NCI-H2029 (cell line): ENCODE data around the gene TGM3.

Experiments
- DNase-seq: peaks from one replicate; lab custom pipeline; 2025; lab: John Stamatoyannopoulos, UW

Gene TGM3

DNA sequence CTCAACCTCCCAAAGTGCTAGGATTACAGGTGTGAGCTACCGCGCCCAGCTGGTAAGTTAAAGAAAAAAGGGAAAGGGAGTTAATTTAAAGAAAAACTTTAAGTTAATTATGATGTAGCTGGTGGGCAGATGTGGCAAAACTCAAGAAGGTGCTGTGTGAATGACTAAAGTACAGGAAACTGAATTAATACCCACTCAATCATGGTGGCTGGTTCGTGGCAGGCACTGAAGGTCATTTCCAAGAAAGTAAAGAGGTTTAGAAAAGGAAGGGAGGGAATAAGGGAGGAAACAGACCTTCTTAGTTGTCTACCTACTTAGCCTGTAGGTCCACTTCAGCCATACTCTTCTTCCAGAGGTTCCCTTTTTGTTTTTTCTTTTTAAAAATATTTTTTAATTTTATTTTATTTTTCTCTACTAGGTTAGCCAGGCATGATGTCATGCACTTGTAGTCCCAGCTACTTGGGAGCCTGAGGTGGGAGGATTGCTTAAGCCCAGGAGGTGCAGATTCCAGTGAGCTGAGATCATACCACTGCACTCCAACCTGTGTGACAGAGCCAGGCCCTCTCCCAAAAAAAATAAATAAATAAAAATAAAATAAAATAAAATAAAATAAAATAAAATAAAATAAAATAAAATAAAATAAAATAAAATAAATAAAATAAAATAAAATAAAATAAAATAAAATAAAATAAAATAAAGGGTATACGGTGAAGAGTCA lies 11.9 kb upstream of the TGM3 start:
- DNase-seq: no peak

DNA sequence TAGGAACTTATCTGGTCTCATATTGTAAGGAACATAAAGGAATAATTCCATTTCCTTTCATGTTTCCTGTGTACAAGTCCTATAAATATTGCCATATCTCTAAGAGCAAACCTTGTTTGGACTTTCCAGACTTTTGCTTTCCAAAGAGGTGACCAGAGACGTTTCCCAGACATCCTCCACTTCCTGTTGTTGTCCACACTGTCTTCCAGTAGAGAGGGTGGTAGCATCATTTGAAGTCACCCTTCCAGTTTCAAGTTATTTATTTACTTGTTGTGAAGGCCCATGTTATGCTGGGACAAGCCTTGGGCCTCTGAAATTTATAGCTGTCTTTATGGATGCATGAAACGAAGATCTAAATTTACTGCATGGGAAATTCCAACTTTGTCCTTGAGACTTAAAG lies 10.6 kb upstream of the TGM3 start:
- no peak for DNase-seq

DNA sequence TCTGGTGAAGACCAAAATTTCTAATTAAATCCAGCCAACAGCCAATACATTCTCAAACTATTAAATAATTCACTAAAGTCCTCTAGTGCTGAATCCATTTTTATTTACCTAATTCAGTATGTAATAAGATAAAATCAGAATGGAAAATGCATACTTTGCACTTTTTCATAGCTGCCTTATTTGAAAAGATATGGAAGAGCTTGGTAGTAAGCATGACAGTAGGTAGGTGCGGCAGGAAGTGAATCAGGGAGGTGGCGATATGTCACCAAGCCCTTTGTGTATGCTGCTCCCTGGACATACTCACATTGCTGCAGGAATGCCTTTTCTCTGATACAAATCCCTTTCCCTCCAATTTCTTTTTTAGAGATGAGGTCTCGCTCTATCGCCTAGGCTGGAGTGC lies 10.2 kb upstream of the TGM3 start:
- DNase-seq: no peak

DNA sequence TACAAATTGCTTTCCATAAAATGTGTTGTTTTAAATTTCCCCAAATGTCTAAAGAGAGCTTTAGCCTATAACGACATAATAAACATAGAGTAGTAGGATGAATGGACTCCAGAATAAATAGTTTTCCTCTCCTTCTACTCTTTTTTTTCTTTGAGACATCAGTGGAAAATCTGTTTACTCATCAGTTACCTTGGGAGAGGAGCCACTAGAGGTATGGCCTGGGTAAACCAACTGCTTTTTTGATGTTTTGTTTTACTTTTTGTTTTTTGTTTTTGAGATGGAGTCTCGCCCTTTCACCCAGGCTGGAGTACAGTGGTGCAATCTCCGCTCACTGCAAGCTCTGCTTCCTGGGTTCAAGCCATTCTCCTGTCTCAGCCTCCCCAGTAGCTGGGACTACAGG lies 8.3 kb upstream of the TGM3 start:
- no peak for DNase-seq

DNA sequence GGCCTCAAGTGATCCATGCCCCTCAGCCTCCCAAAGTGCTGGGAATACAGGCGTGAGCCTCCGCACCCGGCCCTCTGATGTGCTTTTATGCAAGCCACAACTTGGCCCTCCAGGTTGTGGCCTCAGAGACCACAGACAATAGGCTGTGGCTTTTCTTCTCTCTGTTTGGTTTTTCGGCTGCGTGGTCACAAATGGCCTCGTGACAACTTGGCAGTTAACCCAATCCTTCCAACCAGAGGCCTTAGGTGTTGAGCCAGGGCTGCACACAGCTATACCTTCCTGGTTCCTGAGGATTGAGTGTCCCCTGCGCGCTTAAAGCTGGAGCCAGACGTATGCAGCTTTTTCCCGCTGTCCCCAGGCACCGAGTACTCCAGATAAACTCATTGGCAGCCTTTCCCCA lies 6.3 kb upstream of the TGM3 start:
- peak; percentile 65 for DNase-seq

DNA sequence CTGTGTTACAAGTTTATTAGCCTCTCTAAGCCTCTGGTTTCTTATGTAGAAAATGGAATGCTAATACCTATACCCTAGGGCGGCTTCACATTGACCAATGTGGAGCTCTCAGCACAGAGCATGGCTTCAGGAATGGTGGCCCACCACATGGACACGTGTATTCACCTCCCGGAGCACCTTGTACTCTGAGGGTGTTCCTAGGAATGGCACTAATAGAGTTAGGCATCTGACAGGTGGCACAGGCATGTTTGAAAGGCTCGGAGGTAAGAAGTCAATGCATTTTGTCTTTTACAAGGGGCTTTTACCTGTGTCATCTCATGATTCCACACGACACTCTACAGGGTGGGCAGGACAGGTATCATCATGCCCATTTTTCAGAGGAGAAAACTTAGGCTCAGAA lies 5.3 kb upstream of the TGM3 start:
- DNase-seq: no peak

DNA sequence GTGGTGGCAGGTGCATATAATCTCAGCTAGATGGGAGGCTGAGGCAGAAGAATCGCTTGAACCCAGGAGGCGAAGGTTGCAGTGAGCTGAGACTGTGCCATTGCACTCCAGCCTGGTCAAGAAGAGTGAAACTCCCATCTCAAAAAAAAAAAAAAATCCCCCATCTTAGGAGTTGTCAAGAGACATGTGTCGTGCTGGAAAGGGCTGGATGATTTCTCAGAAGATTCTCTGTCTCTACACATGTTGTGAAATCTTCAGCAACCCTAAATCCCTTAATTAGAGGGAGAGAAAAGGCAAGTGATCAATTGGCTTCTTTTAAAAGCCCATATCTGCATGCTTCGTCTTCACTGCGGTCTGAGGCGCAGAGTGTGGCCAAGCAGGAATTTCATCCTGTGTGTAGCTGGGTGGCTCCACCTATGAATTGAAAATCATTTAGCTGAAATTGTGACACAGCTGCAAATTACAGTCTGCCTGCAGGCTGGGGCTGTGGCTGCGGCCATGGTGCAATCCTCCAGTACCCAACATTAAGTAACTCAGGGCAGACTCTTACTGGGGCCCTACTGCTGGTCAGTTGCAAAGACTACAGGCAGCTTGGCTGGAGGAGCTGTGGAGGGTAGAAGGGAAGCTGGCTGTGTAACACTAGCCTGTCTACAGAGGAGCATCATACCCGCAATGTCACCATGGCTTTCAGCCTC lies 3.2 kb upstream of the TGM3 start:
- DNase-seq: no peak

DNA sequence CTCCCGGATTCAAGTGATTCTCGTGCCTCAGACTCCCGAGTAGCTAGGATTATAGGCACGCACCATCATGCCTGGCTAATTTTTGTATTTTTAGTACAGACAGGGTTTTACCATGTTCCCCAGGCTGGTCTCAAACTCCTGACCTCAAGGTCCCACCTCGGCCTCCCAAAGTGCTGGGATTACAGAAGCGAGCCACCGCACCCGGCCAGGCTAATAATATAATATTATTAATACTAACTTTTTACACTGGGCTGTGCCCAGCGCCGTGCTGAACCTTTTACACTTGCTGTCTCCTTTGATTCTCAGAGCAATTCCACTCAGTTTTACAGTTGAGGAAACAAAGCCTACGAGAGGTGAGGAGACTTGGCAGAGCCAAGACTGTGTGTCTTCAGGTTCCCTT lies 2.3 kb upstream of the TGM3 start:
- DNase-seq: no peak

DNA sequence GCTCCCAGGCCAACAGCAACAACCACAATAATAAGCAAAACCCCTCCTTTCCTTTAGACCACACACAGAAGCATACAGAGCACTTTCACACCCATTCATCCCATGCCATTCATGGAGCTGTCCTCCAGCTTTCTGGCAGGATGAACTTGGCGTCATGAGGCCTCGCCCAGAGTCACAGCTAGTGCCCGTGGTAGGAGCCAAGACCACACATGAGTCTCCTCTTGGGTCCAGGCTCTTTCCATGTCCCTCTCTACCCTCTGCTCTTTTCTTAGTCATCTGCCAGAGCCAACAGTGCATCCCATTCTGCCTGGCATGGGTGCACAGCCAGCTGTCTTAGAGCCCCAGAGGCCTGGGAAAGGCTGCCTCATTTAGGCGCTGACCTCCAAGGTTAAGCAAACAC lies 1.8 kb upstream of the TGM3 start:
- no peak for DNase-seq

DNA sequence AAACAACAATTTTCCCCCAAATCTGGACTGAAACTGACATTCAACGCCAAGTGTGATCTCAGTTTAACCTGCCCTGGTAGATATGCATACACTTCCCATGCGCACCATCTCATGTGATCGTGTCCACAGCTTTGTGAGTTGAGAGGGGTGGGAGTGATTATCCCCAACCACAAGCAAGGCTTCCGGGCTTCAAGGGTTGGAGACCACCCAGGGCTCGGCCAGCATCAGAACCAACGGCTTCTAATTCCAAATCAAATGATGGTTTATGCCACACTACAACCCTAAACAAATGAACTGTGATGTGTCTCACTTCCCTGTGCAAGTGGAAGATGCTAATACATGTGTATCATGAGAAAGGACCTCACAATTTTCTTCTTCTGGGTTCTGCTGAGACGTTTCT lies 515 bp upstream of the TGM3 start:
- DNase-seq: no peak

DNA sequence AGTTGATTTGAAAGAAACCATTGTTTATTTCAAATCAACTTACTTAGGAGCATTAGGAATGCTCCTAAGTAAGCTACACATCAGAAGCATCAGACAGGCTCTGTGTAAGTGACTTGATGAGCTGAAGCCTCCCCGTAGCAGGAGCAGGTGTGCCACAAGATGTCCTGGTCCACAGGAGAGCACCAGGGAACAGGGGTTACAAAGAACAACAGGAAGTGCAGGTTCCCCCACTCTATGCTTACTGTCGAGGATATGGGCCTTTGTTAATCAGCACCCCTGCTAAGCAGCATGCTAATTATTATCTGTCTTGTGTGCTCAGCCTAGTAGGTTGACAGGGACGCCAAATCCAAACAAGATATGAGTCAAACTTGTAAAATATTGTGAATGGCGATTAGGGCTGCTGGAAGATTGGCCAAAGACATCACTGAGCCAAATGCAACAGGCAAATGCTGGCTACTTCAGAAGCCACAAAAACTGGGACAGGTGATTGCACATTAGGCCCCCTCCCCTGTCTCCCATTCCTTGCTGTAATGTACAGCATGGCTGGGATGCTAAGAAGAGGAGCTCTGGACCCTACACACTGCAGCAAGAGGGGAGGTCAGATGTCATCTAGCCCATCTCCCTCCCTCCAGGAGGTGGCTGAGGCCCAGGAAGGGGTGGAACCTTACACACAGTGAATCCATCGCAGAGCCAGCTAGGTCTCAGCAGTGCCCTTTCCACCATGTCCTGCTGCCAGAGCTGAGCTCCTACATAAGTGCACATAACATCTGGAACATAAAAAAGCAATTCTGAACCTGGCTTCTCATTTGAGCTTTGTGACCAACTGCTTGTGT lies 939 bp downstream of the TGM3 start:
- DNase-seq: no peak

DNA sequence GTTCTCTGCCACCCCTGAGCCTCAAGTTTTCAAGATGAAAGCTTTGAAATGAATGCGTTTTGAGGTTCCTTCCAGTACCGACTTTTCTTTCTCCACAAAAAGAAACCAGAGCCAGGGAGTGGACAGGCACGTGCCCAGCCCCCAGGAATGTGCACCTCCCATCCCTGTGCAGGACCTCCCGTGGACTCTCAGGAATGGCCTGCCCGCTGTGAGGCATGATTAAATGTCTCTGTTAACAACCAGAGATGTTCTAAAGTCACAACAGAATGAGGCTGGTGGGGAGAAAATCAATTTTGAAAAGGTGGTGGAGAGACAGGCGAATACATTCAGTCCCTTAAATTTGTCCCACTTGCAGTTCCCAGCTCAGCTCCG lies 1.5 kb downstream of the TGM3 start:
- DNase-seq: no peak

DNA sequence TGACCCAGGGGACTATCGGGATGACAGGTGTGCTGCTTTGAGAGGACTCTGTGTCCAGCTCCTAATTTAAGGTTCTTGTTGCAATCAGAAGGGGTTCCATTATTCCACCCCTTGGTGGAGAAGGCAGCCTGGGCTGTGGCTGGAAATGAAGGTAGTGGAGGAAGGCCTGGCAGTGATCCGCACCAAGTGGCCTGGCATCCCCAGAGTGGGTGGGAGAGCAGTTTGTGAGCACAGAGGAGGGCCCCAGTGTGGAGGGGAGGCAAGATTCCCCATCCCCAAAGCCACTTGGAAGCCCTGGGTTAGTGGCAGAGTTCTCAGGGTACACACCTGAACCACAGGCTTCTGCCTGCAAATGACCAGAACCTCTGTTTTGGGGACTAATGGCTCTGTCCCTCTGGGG lies 2.3 kb downstream of the TGM3 start:
- DNase-seq: no peak

DNA sequence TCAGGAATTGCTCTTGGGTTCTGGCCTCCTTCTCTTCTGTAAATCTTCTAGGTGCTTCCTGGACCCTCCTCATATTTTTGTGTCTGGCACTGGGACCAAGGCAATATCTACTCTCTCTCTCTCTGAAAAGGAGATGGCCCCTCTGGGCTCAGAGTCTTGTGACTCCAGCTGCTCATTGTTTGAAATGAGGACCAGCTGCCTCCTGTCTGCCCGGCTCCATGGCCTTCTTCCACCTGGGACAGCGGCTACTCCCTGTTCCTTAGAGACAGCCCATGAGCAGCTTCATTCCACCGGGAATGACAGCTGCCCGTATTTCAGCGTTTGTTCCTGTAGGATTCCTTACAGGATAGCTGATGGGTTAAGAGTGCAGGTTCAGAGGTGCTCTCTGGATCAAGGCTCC lies 2.9 kb downstream of the TGM3 start:
- DNase-seq: no peak

DNA sequence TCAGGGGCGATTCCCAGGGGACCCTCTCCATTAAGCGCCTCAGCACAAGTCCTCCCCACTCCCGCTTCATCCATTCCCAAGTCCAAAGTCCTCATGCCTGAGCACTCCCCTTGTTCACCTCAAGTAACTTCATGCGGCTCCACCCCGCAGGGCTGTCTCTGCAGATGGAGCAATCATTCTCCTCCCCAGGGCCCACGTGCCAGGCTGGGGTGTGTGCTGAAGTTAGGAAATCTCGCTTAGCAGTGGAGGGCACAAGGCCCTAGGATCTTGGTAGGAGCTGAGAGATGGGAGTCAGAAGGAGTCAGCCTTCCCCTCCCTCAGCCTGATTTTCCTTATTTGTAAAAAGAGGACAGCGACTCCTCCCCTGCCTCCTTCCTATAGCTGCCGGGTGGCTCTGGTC lies 3.5 kb downstream of the TGM3 start:
- DNase-seq: no peak

DNA sequence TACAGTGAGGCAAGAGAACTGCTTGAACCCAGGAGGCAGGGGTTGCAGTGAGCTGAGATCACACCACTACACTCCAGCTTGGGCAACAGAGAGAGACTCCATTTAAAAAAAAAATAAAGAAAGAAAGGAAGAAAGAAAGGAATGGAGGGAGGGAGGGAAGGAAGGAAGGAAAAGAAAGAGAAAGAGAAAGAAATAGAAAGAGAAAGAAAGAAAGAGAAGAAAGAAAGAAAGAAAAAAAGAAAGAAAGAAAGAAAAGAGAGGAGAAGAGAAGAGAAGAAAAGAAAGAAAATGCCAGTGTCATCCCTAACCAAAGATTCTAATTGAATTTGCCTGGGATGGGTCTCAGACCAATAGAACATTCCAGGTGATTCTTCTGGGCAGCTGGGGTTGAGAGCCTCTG lies 4.2 kb downstream of the TGM3 start:
- DNase-seq: no peak

DNA sequence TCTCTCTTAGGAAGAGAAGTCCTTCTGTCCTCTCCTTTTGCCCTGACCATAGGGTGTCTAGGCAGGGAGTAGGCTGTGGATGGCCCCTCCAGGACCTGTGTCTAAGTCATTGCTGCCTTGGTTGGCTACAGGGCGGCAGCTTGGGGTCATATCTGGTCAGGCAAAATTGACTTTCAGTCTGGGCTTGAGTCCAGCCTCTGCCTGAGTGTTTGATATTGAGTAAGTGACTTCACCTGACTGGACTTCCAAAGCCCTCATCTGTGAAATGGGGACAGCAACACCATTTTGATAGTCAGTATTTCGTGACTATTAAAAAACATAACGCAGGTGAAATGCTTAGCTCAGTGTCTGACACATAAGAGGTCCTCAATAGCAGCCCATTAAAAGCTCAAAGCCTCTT lies 4.6 kb downstream of the TGM3 start:
- no peak for DNase-seq

DNA sequence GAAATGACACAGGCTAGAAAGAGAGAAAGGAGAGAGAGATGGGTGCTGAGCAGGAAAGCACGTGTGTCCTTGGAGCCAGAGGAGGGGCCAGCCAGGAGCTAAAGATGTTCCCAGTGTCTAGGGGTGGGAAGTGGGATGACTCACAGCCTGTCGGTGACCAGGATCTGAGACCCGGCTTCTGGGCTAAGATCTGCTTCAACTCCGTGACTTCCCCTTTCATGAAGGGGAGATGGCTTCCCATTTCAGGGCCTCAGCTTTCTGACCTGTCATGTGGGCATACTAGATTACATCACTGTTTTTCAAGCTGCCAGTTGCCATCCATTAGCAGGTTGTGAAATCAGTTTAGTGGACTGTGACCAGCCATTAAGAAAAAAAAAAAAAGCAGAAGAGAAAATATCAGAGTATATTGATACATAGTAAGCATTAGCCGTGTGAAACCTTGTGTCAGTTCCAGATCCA lies 5.4 kb downstream of the TGM3 start:
- DNase-seq: peak; percentile 54

DNA sequence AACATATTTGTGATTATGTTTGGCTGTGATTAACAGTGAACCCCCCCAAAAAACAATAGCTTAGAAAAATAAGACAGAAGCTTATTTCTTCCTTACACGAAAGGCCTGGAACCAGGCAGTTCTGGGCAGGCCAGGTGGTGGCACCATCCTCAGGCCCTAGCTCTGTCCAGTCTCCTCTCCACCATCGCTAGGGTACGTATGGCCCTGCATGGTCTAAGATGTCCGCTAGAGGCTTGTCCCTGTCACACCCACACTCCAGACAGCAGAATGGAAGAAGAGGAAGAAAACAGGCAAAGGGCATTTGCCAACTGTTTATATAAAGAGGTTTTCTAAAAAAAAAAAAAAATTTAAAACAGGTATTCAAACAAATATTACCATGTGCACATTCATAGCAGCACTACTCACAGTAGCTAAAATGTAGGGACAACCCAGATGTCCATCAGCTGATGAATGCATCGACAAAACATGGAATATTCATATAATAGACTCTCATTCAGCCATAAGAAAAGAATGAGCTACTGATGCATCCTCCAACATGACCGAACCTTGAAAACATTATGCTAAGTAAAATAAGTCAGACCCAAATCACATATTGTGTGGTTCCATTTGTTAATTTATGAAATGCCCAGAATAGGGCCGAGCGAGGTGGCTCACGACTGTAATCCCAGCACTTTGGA lies 6.7 kb downstream of the TGM3 start:
- DNase-seq: no peak

DNA sequence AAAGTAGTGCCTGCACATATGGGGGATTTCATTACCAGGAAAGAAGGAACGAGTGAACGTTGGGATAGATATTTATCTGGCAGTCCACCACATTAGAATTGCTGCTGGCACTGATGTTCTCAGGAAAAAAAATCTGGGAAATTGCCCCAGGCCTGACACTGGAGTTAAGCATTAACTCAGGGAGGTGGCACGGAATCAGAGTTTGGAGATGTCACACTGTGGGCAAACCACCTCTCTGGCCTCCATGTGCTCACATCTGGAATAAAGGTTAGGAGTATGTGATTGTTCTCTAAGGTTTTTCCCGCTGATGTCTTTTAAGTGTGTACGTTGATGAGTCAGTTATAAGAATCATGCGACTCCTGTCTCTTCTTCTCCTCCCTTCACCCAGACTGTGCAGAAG lies 7.9 kb downstream of the TGM3 start:
- DNase-seq: no peak

DNA sequence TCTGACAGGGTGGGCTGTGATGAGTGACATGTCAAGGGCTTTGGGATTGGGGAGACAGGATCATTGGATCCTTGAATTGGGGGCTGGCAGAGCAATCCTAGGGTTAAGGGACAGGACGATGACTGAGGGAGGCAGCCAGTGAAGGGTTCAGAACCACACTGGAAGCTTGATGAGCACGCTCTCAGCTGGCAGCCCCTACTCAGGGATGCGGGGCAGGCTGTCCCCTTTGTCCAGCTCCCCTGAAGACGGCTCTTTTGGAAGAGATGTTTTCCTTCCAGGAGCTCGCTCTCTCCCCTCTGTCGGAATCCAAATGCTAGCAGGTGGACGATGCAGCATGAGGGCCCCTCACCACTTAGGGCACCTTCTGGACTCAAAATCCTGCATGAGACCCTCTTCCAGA lies 8.4 kb downstream of the TGM3 start:
- no peak for DNase-seq

DNA sequence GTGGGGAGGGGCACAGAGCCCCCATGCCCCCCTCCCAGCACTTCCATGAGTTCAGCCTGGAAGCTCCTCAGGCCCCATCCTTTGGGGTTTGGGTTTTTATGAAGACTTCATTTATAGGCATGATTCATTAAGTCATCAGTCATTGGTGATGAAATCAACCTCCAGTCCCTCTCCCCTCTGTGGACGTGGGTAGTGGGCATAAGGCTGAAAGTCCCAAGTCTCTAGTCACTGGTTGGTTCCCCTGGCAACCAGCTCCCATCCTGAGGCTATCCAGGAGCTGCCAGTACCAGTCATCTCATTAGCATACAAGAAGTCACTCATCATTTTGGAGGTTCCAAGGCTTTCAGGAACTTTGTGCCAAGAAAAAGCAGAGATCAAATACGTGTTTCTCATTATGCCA lies 9.2 kb downstream of the TGM3 start:
- no peak for DNase-seq

DNA sequence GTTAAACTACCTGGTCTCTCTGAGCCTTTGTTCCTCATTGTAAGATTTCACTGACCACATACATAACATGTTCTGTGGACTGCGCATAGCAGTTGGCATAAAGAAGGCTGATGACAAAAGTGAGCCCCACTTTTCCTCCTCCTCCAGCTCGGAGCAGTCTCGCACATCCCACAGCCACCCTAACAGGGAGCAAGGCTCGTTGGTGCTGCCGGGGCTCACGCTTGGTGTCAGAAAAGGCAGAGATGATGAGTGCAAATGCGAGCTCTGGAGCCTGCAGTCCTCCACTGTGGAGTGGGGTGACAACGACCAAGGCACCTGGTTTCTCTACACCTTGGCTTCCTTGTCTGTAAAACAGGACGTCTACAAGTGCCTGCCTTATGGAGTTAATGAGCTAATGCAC lies 9.7 kb downstream of the TGM3 start:
- DNase-seq: peak; percentile 73
